ENCODE results near the gene DRD3.

Gene DRD3

GRCh38 chr3:114120211-114120610 lies 58.6 kb downstream of the DRD3 start:
- DNase-seq (ENCODE audit: low spot score) = no peak

GRCh38 chr3:114119776-114120175 lies 59.1 kb downstream of the DRD3 start:
- DNase-seq (ENCODE audit: low spot score) = no peak

GRCh38 chr3:114115143-114115542 lies 63.7 kb downstream of the DRD3 start:
- DNase-seq (ENCODE audit: low spot score) = no peak

DNA sequence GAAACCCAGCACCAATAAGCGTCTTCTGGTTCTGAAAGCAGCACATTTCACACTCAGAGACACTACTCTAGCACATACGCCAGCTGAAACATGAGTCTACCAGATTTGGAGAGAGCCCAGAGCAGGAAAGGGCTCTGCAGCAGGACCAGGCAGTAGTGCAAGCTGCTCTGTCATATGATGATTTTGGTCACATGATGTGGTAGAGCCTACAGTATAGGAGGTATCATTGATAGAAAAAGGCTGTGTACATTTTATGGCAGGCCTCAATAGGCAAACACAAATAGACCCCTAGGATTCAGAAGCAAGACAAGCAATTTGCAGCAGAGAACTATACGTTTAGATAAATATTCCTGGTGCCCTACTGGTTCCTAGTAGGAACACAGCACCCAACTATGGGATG lies 64.1 kb downstream of the DRD3 start:
- no peak for DNase-seq (ENCODE audit: low spot score)

- DNase-seq (ENCODE audit: low spot score) = no peak
These were observed 66.2 kb downstream of the DRD3 start for GRCh38 chr3:114112696-114113095.

DNA sequence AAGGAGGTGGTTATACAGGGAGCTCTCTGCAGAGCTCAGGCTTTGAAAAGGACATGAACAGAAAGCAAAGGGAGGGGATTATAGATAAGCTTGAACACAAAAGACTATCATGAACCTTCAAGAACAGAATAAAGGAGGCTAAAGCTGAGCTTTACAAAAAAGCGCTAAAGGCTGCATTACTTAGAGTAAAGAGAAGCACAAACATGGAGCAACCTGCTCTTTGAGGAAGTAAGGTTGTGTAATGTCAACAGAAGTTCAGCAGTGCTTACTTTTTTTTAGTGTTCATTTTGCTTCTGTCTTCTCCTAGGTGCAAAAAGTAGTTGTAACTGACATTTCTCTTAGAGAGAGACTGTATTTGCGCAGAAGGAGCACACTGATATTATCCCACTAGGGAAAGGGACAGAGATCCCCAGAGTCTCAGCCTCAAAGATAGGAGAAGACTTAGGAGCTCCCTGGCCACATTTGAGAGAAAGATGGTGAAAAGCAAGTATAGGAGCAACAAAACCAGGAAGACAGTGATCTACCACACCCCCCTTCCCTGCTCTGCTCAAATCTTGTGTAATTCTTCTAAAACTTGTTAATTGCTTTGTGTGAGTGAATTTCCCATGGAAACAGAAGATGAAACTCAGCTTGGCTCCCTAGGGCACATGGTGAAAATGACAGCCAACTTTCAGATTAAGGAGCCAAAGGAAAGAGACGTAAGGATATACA lies 67.6 kb downstream of the DRD3 start:
- DNase-seq (ENCODE audit: low spot score) = peak; percentile 19

DNA sequence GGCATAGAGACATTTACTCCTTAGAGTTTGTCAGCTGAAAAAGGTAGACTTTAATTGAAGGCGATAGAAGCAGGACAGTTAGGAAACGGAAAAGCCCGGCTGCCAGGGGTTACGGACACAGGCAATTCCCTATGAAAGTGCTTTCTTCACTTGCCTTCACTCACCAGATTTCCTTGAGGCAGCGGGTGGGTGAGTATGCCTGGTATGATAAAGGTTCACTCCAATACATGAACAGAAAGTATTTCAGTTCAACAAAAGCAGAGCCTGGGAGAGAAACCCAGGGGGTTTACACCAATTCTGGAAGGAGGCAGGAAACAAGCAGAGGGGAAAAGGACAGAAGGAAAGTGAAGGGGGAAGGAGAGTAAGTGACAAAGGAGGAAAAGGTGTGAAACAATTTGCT lies 68.4 kb downstream of the DRD3 start:
- DNase-seq (ENCODE audit: low spot score) = no peak

- no peak for DNase-seq (ENCODE audit: low spot score)
These were observed 70.7 kb downstream of the DRD3 start for GRCh38 chr3:114108137-114108536.

- no peak for DNase-seq (ENCODE audit: low spot score)
These were observed 74.4 kb downstream of the DRD3 start for GRCh38 chr3:114104414-114104813.

- DNase-seq (ENCODE audit: low spot score) = no peak
These were observed 75.0 kb downstream of the DRD3 start for GRCh38 chr3:114103858-114104257.

- no peak for DNase-seq (ENCODE audit: low spot score)
These were observed 75.7 kb downstream of the DRD3 start for GRCh38 chr3:114103181-114103580.

DNA sequence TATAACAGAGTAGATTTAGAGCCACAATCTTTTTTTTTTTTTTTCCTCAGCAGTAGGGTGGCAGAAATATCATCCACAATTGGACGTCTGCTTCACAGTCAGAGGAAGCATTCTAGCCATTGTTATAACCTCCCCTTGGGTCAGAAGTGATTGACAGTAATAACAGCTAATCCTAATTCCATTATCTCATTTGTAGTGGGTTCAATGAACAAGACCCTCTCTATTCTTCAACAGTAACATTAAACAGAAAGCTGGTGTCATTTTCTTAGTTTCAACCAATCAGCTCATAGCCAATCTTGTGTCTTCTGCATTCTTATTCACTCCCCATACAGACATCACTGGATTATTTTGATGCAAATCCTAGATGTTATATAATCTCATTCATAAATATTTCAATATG lies 77.8 kb downstream of the DRD3 start:
- DNase-seq (ENCODE audit: low spot score) = no peak

GRCh38 chr3:114095796-114096195 lies 83.1 kb downstream of the DRD3 start:
- no peak for DNase-seq (ENCODE audit: low spot score)

DNA sequence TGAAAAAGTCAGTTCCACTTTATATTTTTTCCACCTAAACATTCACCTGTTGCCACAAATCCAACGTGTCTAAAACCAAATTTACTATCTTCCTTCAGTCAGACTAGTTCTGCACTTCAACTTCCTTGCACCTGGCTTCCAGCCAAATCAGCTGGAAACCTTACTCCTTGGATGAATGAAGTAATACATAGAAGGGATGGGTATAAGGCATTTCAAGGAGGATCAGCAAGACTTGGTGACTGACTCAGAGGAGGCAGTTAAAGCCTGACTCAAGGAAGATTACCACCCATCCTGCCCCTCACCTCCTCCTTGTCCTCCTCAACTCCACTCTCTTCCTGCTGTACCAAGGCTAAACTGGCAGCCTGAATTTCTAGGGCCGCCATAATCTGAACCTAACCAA lies 85.3 kb downstream of the DRD3 start:
- DNase-seq (ENCODE audit: low spot score) = no peak

GRCh38 chr3:114093016-114093380 lies 85.9 kb downstream of the DRD3 start:
- no peak for DNase-seq (ENCODE audit: low spot score)

- no peak for DNase-seq (ENCODE audit: low spot score)
These were observed 86.5 kb downstream of the DRD3 start for GRCh38 chr3:114092151-114093015.

GRCh38 chr3:114089675-114090074 lies 89.2 kb downstream of the DRD3 start:
- no peak for DNase-seq (ENCODE audit: low spot score)

- no peak for DNase-seq (ENCODE audit: low spot score)
These were observed 92.5 kb downstream of the DRD3 start for GRCh38 chr3:114086356-114086755.

GRCh38 chr3:114083112-114083511 lies 95.7 kb downstream of the DRD3 start:
- DNase-seq (ENCODE audit: low spot score) = no peak

DNA sequence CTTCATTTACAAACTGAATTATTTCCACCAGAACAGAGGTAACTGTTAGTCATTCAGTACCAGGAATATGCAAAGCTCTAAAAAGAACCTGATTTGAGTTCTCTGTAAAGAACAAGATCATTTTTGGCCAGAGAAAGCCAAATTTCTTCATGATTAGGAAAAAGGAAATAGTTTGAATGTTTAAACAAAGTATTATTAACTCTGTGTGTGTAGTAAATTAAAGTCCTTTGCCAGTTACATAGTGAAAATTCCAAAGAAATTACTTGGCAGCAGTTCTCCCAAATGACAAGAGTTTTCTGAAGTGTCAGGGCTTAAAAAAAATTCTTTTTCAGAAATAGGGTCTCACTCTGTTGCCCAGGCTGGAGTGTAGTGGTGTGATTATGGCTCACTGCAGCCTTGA lies 97.8 kb downstream of the DRD3 start:
- DNase-seq (ENCODE audit: low spot score) = no peak

- DNase-seq (ENCODE audit: low spot score) = no peak
These were observed 98.7 kb downstream of the DRD3 start for GRCh38 chr3:114080201-114080600.

- DNase-seq (ENCODE audit: low spot score) = no peak
These were observed 99.1 kb downstream of the DRD3 start for GRCh38 chr3:114079761-114080160.

- DNase-seq (ENCODE audit: low spot score) = no peak
These were observed 100.7 kb downstream of the DRD3 start for GRCh38 chr3:114078126-114078525.
